22Rv1 (cell line): Measurements from ENCODE around the gene B3GLCT.

Experiments
- CTCF ChIP-seq: fragments of 450-650 bp; IDR thresholded peaks from 2 replicates; pipeline ENCODE4 v1.5.1; 2017; ENCODE audit warnings: mild to moderate bottlenecking
- ZFX ChIP-seq: fragments of 450-650 bp; IDR thresholded peaks from 2 replicates; pipeline ENCODE4 v1.6.1; 2017; ENCODE audit warnings: antibody characterized with exemption, borderline replicate concordance

GRCh38 chr13:31374682-31375081, 174.9 kb downstream of the B3GLCT start:
- TF ChIP-seq CTCF (no peak), ZFX (no peak)
